ENCODE measurements around the gene DLEC1.

DNA sequence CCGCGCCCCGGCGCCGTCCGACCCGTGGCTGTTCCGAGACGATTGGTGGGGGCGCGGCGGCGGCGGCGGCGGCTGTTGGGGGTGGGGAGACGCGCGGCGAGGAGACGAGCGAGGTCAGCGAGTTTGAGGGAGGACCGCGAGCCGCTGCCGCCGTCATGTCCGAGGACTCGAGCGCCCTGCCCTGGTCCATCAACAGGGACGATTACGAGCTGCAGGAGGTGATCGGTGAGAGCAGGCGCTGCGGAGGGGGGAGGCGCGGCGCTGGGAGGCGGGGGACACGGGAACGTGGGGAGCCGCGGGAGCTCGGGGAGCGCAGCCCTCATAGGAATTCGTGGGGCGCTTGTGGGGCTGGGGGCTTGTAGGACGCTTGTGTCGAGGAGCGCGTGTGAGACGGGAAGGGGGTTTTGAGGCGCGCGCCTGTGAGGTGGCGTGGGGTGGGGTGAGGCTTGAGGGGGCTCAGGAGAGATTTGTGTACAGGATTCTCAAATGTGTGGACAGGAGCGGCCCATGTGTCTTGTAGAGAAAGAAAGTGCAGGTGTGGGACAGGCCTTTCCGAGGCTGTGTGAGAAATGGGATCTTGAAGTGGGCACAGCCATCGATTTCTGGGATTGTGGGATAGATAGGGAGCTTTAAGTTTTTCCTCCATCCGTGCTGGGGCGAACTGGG is 126.8 kb downstream of the DLEC1 start:
- TF ChIP-seq TAF1 (IDR thresholded peaks at IDR 0.05; ENCODE audit: borderline replicate concordance, insufficient read depth, low read length) (no peak), REST (IDR thresholded peaks at IDR 0.05; ENCODE audit: insufficient read depth in 1 of 2, low read depth in 2 of 2, low read length in 2 of 2) (no peak), POLR2AphosphoS5 (IDR thresholded peaks at IDR 0.05; ENCODE audit: low read depth, low read length) (no peak), SIN3A (IDR thresholded peaks at IDR 0.05; ENCODE audit: borderline replicate concordance, insufficient read depth, low read length) (no peak), FOXP2 (optimal IDR thresholded peaks at IDR 0.05; ENCODE audit: borderline replicate concordance, extremely low read depth, extremely low read length, insufficient read depth) (no peak)

Measured in PFSK-1 (cell line).